A549 (cell line): ENCODE results near the gene E2F2. TPM values are rescaled to one million over a fixed set of nuclear protein-coding genes. Genes with fewer than 3 reads are reported as not detected.

Experiments used
- ATAC-seq, 2 experiments: fragments of 200-7000 bp in 1 of 2; fragments of >200 bp in 1 of 2; cut with Nextera tagmentation in 1 of 2; cut with Tn5 transposase in 1 of 2; 3 replicates each; pipeline versions ENCODE4 v1.8.0 to v1.9.1; 2018 to 2020; ENCODE audit warnings: mild to moderate bottlenecking in 1 of 2, moderate library complexity in 1 of 2
- CTCF ChIA-PET: fragments of 300-600 bp; sonication (Branson Sonifier 250); formaldehyde crosslinking; extraction: SDS; loops from one replicate; lab custom pipeline; 2021; ENCODE audit warnings: antibody characterized with exemption, inconsistent platforms; lab: Yijun Ruan, JAX
- POLR2A ChIA-PET: fragments of 350-600 bp; formaldehyde crosslinking; extraction: SDS; loops from one replicate; lab custom pipeline; 2021; ENCODE audit warnings: antibody characterized with exemption, inconsistent platforms; lab: Yijun Ruan, JAX
- DNase-seq, 2 experiments: peaks; one replicate each; pipeline versions ENCODE4 v3.0.0 to v3.0.0-alpha.2; 2011 to 2016; ENCODE audit warnings: low read depth in 1 of 2, low spot score in 1 of 2
- FAIRE-seq: peaks from 2 replicates; lab custom pipeline; 2011; peaks lifted over from hg19 to GRCh38; lab: Jason Lieb, UNC
- H3K27ac ChIP-seq, 2 experiments: fragments of >200 bp; sonication (Bioruptor Twin); formaldehyde crosslinking; 3 replicates each; pipeline ENCODE4 v1.5.1; 2016 to 2017
- H3K4me1 ChIP-seq: fragments of >200 bp; sonication (Bioruptor Twin); formaldehyde crosslinking; 3 replicates; pipeline ENCODE4 v1.6.1; 2016
- H3K4me2 ChIP-seq: fragments of >200 bp; sonication (Bioruptor Twin); formaldehyde crosslinking; 3 replicates; pipeline ENCODE4 v1.6.1; 2016
- H3K4me3 ChIP-seq: fragments of >200 bp; sonication (Bioruptor Twin); formaldehyde crosslinking; 3 replicates; pipeline ENCODE4 v1.5.1; 2016
- H3K9me3 ChIP-seq: fragments of >200 bp; sonication (Bioruptor Twin); formaldehyde crosslinking; 3 replicates; pipeline ENCODE4 v1.6.1; 2016
- CBX8 ChIP-seq: fragments of 200-600 bp; sonication (generic); IDR thresholded peaks from 2 replicates; pipeline ENCODE4 v1.6.1; 2016
- EP300 ChIP-seq, 2 experiments: fragments of >200 bp; sonication (Bioruptor Twin); formaldehyde crosslinking; IDR thresholded peaks; 2 replicates in 1 of 2; 3 replicates in 1 of 2; pipeline ENCODE4 v1.6.1; 2016 to 2017
- FOSL2 ChIP-seq, 2 experiments: fragments of 450-650 bp in 1 of 2; fragments of >200 bp in 1 of 2; sonication (Bioruptor Twin) in 1 of 2; formaldehyde crosslinking; IDR thresholded peaks; 2 replicates each; pipeline versions ENCODE4 v1.5.0 to v1.6.1; 2016 to 2020; ENCODE audit warnings: mild to moderate bottlenecking in 1 of 2, moderate library complexity in 1 of 2
- HDAC2 ChIP-seq: fragments of 200-600 bp; sonication (generic); IDR thresholded peaks from 2 replicates; pipeline ENCODE4 v1.6.1; 2016
- MAFK ChIP-seq: fragments of 450-650 bp; IDR thresholded peaks from 2 replicates; pipeline ENCODE4 v1.6.1; 2014; ENCODE audit not compliant: partially characterized antibody
- NFE2L2 ChIP-seq: fragments of 150-350 bp; conservative IDR thresholded peaks from 2 replicates; pipeline ENCODE4 v1.6.1; 2014; ENCODE audit warnings: low read length
- POLR2A ChIP-seq: IDR thresholded peaks from 2 replicates; pipeline ENCODE4 v1.6.1; 2012; ENCODE audit warnings: mild to moderate bottlenecking, low read length
- RAD21 ChIP-seq, 2 experiments: fragments of >200 bp in 1 of 2; sonication (Bioruptor Twin) in 1 of 2; formaldehyde crosslinking in 1 of 2; IDR thresholded peaks in 1 of 2; conservative IDR thresholded peaks in 1 of 2; 2 replicates in 1 of 2; 3 replicates in 1 of 2; pipeline ENCODE4 v1.6.1; 2012 to 2018; ENCODE audit warnings: inconsistent platforms in 1 of 2
- RCOR1 ChIP-seq: fragments of 150-350 bp; IDR thresholded peaks from 2 replicates; pipeline ENCODE4 v1.6.1; 2014; ENCODE audit warnings: antibody characterized with exemption, low read length, low read depth
- RFX5 ChIP-seq: fragments of 450-650 bp; IDR thresholded peaks from 2 replicates; pipeline ENCODE4 v1.7.1; 2014; ENCODE audit warnings: antibody characterized with exemption, mild to moderate bottlenecking, moderate library complexity
- RNF2 ChIP-seq: fragments of 200-600 bp; sonication (generic); IDR thresholded peaks from 2 replicates; pipeline ENCODE4 v1.6.1; 2016; ENCODE audit warnings: low read depth, mild to moderate bottlenecking, antibody characterized with exemption, moderate library complexity, borderline replicate concordance
- ZNF302 ChIP-seq: fragments of 250-450 bp; sonication (Bioruptor Pico); IDR thresholded peaks from 2 replicates; pipeline ENCODE4 v1.9.0; 2021; ENCODE audit warnings: inconsistent platforms, mild to moderate bottlenecking, moderate library complexity
- WGBS: methylation state at CpG from one replicate; pipeline ENCODE4 v1.1.6; 2017; ENCODE audit errors: missing lambda C conversion rate; 5-methylcytosine and 5-hydroxymethylcytosine counted together
- polyA plus RNA-seq, 4 experiments: library from polyadenylated mRNA; depleted of rRNA in 3 of 4; stranded (reverse); fragments of >200 nt; fragmentation: RNase III in 1 of 4; extraction: RNeasy Plus Mini Kit Qiagen cat#74134 plus additional on column Dnase treatment in 1 of 4; gene quantifications; 2 replicates in 3 of 4; 3 replicates in 1 of 4; pipeline ENCODE4 v1.2.3, GENCODE V29; 2011 to 2017
- TF ChIP-seq, protein P1 (sequence below): IDR thresholded peaks from 2 replicates; pipeline ENCODE4 v1.6.1; 2012
- TF ChIP-seq, protein P2 (sequence below): IDR thresholded peaks from 2 replicates; pipeline ENCODE4 v1.6.1; 2012
- TF ChIP-seq, protein P3 (sequence below): fragments of 200-600 bp; sonication (generic); IDR thresholded peaks from 2 replicates; pipeline ENCODE4 v1.6.1; 2016; ENCODE audit warnings: antibody characterized with exemption, mild to moderate bottlenecking, moderate library complexity

E2F2 gene
- polyA plus RNA-seq, 2 of the 4 experiments (the other 2 are of a cell fraction), result 0.90 to 3.4 TPM

DNA sequence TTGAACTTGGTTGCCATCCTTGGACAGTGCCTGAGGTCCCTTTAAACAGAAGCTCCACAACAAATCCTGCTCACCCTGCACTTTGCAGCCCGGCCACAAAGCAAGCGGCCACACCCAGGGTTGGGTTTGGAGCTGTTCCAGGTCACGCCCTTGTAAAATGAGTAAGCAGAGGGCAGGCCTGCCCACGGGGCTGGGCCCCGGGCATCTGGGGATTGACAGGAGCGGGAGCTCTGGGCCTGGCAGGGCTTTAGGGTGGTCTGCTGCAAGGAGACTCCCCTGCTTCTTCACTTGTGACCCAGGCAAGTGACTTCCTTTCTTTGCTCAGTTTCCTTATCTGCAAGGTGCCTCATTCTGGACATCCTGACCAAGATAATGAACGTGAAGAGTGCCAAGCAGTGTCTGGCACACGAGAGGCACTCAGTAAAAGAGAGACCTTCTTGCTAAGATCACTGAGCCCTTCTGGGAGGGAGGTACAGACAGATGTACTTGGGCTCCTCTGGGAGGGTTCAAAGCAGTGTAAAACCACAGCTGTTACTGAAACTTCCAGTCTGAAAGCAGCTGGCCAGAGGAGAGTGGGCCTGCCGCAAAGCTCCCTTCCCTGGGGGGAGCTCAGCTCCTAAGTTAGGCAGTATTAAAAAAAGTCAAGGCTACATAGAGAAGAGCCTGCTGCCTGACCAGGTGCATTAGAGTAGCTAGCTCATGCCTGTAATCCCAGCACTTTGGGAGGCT is 2.6 kb downstream of the E2F2 start:
- DNase-seq (peak; percentile 84 to 92), FAIRE-seq (no peak), ATAC-seq (peak; percentile 79 to 85)
- H3K4me1 ChIP-seq, result peaks cover 71% of the 10 kb centered on the region
- POLR2A ChIA-PET, result interaction anchor here (0.6 to 1.2 kb wide), 4 partner anchors 45 to 213 kb away, joined by 3 to 5 read pairs (median 4); partner anchors contain the start of genes ASAP3, HNRNPR and RPL11
- H3K9me3 ChIP-seq, result no peaks in the 10 kb centered on the region
- H3K27ac ChIP-seq, result peak overlapping the region; percentile 62 to 94
- 13% methylated on average over 6 of the region's 9 CpGs for WGBS
- CTCF ChIA-PET, result interaction anchor here (1.0 to 9.0 kb wide), 8 partner anchors 9 to 305 kb away, joined by 3 to 70 read pairs (median 4); no protein-coding TSS in a partner anchor
- TF ChIP-seq, protein P1, sequence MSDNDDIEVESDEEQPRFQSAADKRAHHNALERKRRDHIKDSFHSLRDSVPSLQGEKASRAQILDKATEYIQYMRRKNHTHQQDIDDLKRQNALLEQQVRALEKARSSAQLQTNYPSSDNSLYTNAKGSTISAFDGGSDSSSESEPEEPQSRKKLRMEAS, result peak; percentile 54; the same call in 1 of the 2 replicates
- peak; percentile 92 for TF ChIP-seq MAFK
- no peak for TF ChIP-seq FOSL2 (IDR thresholded peaks at IDR 0.05)
- peak; percentile 43; the same call in 1 of the 2 replicates for TF ChIP-seq FOSL2 (CRISPR knock-in tag; IDR thresholded peaks at IDR 0.05)
- no peak for TF ChIP-seq HDAC2
- no peak for TF ChIP-seq CBX8
- TF ChIP-seq, protein P2, sequence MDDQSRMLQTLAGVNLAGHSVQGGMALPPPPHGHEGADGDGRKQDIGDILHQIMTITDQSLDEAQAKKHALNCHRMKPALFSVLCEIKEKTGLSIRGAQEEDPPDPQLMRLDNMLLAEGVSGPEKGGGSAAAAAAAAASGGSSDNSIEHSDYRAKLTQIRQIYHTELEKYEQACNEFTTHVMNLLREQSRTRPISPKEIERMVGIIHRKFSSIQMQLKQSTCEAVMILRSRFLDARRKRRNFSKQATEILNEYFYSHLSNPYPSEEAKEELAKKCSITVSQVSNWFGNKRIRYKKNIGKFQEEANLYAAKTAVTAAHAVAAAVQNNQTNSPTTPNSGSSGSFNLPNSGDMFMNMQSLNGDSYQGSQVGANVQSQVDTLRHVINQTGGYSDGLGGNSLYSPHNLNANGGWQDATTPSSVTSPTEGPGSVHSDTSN, result 0 out of 2 replicates have a peak, but pooled peaks have one; percentile 37
- TF ChIP-seq RFX5, result no peak
- H3K4me2 ChIP-seq, result peak overlapping the region; percentile 99
- H3K4me3 ChIP-seq, result no peak overlapping the region

DNA sequence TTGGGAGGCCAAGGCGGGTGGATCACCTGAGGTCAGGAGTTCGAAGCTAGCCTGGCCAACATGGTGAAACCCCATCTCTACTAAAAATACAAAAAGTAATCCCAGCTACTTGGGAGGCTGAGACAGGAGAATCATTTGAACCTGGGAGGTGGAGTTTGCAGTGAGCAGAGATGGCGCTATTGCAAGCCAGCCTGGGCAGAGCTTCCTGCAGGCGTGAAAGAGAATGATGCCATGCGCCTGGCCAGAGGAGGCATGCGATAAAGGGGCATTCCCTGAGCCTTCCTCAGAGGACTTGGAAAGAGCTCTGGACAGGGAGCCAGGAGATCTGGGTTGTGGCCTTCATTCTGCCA is 3.2 kb downstream of the E2F2 start:
- Histone ChIP-seq H3K4me2 (peak overlapping the region; percentile 99), H3K27ac (peak overlapping the region; percentile 62 to 94)
- POLR2A ChIA-PET, result interaction anchor here (1.0 to 1.2 kb wide), 3 partner anchors 44 to 184 kb away, joined by 3 to 4 read pairs (median 3); partner anchors contain the start of genes ASAP3, HNRNPR and RPL11

DNA sequence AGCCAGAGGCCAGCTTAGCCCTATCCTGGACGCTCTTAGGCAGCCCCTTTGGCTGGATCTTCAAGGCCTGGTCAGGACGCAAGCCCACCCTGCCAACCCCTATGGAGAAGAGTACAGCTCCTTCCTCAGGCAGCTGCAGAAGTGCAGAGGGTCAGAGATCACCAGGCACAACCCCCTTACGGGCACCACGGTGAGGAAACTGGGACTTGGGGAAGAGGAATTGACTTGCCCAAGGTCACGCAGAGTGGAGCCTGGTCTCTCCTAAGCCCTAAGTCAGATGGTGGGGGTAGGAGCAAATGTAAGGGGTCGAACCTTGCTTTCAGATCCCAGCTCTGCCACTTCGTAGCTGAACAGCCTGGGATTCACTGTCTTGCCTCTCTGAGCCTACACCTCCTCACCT is 3.7 kb downstream of the E2F2 start:
- no peak overlapping the region for H3K4me3 ChIP-seq
- peak overlapping the region; percentile 62 to 94 for H3K27ac ChIP-seq
- peak overlapping the region; percentile 99; the same call in 2 of the 3 replicates for H3K4me2 ChIP-seq
- FAIRE-seq (no peak), ATAC-seq (no peak), DNase-seq (no peak)
- WGBS, result 87% methylated on average over 7 of the region's 7 CpGs
- ChIA-PET CTCF (interaction anchor here (0.8 to 9.0 kb wide), 8 partner anchors 10 to 138 kb away, joined by 3 to 70 read pairs (median 4); no protein-coding TSS in a partner anchor), POLR2A (no interaction called here)
- H3K9me3 ChIP-seq, result no peaks in the 10 kb centered on the region
- TF ChIP-seq, protein P3, sequence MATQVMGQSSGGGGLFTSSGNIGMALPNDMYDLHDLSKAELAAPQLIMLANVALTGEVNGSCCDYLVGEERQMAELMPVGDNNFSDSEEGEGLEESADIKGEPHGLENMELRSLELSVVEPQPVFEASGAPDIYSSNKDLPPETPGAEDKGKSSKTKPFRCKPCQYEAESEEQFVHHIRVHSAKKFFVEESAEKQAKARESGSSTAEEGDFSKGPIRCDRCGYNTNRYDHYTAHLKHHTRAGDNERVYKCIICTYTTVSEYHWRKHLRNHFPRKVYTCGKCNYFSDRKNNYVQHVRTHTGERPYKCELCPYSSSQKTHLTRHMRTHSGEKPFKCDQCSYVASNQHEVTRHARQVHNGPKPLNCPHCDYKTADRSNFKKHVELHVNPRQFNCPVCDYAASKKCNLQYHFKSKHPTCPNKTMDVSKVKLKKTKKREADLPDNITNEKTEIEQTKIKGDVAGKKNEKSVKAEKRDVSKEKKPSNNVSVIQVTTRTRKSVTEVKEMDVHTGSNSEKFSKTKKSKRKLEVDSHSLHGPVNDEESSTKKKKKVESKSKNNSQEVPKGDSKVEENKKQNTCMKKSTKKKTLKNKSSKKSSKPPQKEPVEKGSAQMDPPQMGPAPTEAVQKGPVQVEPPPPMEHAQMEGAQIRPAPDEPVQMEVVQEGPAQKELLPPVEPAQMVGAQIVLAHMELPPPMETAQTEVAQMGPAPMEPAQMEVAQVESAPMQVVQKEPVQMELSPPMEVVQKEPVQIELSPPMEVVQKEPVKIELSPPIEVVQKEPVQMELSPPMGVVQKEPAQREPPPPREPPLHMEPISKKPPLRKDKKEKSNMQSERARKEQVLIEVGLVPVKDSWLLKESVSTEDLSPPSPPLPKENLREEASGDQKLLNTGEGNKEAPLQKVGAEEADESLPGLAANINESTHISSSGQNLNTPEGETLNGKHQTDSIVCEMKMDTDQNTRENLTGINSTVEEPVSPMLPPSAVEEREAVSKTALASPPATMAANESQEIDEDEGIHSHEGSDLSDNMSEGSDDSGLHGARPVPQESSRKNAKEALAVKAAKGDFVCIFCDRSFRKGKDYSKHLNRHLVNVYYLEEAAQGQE, result peak; percentile 29; the same call in 1 of the 2 replicates
- TF ChIP-seq NFE2L2, result no peak
- H3K4me1 ChIP-seq, result peaks cover 71% of the 10 kb centered on the region

More for the DNA sequence above, 3.2 kb downstream of the E2F2 start:
- 43% methylated on average over 6 of the region's 6 CpGs for WGBS
- no peak for TF ChIP-seq RAD21 (conservative IDR thresholded peaks at IDR 0.05 in 1 of 2, IDR thresholded peaks at IDR 0.05 in 1 of 2)
- no peak for TF ChIP-seq ZNF302 (CRISPR knock-in tag)
- no peak for TF ChIP-seq POLR2A
- TF ChIP-seq CBX8, result no peak
- no peak for TF ChIP-seq RNF2
- no peak for TF ChIP-seq MAFK
- no peak for TF ChIP-seq RCOR1
- TF ChIP-seq EP300 (IDR thresholded peaks at IDR 0.05), result no peak
- H3K4me1 ChIP-seq, result peaks cover 71% of the 10 kb centered on the region
- CTCF ChIA-PET, result interaction anchor here (0.8 to 9.0 kb wide), 9 partner anchors 8 to 138 kb away, joined by 3 to 70 read pairs (median 5); no protein-coding TSS in a partner anchor
- DNase-seq (no peak), FAIRE-seq (no peak), ATAC-seq (peak; percentile 4 to 10; a peak in 2 of 6 replicates)
- H3K9me3 ChIP-seq, result no peaks in the 10 kb centered on the region
- H3K4me3 ChIP-seq, result no peak overlapping the region
